Testis (tissue), 5 donors: ENCODE data around the gene TYK2. TPM values are rescaled to one million over a fixed set of nuclear protein-coding genes. Genes with fewer than 3 reads are reported as not detected.

Source experiments
- DNase-seq: peaks from one replicate; pipeline ENCODE4 v3.0.0-alpha.2; 2019
- H3K27ac ChIP-seq, 2 donors: fragments of 200-600 bp; sonication (generic); one replicate each; pipeline ENCODE4 v1.5.1; 2019
- H3K27me3 ChIP-seq: fragments of 200-600 bp; sonication (generic); one replicate; pipeline ENCODE4 v1.5.1; 2019
- H3K36me3 ChIP-seq: fragments of 200-600 bp; sonication (generic); one replicate; pipeline ENCODE4 v1.5.1; 2017; ENCODE audit warnings: low read depth; ENCODE audit errors: missing control alignments
- H3K4me1 ChIP-seq: fragments of 200-600 bp; sonication (generic); one replicate; pipeline ENCODE4 v1.5.1; 2019
- H3K4me3 ChIP-seq, 2 donors: fragments of 200-600 bp; sonication (generic); one replicate each; pipeline ENCODE4 v1.5.1; 2017 to 2019
- H3K9me3 ChIP-seq: fragments of 200-600 bp; sonication (generic); one replicate; pipeline ENCODE4 v1.5.1; 2017
- CTCF ChIP-seq, 3 experiments: fragments of 450-650 bp in 2 of 3; fragments of 200-600 bp in 1 of 3; sonication (generic) in 1 of 3; IDR thresholded peaks; one replicate each; pipeline ENCODE4 v1.5.1; 2016 to 2019; ENCODE audit warnings: antibody characterized with exemption in 3 of 3, mild to moderate bottlenecking in 2 of 3, moderate library complexity in 1 of 3
- POLR2A ChIP-seq: fragments of 450-650 bp; IDR thresholded peaks from one replicate; pipeline ENCODE4 v1.6.1; 2017; ENCODE audit warnings: antibody characterized with exemption, mild to moderate bottlenecking, moderate library complexity
- WGBS, 2 donors: methylation state at CpG; one replicate each; pipeline ENCODE4 v1.1.5; 2018; 5-methylcytosine and 5-hydroxymethylcytosine counted together
- intact Hi-C: fragments of 100-400 bp; cut with DNase I; formaldehyde crosslinking; loops from one replicate; pipeline ENCODE4 v1.15.1; 2023; ENCODE audit warnings: low total_unique reads
- long read RNA-seq, 2 donors: transcript quantifications; one replicate each; lab custom pipeline, GENCODE V29; 2026
- polyA plus RNA-seq: library from polyadenylated mRNA; stranded (reverse); fragments of 350-450 nt; fragmentation: Illumina TruSeq; extraction: RNeasy Lipid Tissue Mini Kit (QIAGEN cat#74804); gene quantifications from one replicate; pipeline ENCODE4 v1.2.3, GENCODE V29; 2014; ENCODE audit warnings: low read depth, low replicate concordance; ENCODE audit not compliant: insufficient read depth
- total RNA-seq, 2 donors: library from RNA; depleted of rRNA; stranded (reverse); fragments of >200 nt; gene quantifications; one replicate each; pipeline ENCODE4 v1.2.3, GENCODE V29; 2016

TYK2 gene
- 100 to 1,000 TPM; 112 to 113 TPM for total RNA-seq
- polyA plus RNA-seq, result 47.6 TPM
- long read RNA-seq, donor 1, full-length matches to known transcripts, result 24 of 24 reads
- long read RNA-seq, donor 1, partial matches to known transcripts, result 0 of 24 reads
- long read RNA-seq, donor 1, other reads (novel, unspliced or antisense), result 0 of 24 reads
- long read RNA-seq, donor 2, partial matches to known transcripts, result 0 of 4 reads
- long read RNA-seq, donor 2, other reads (novel, unspliced or antisense), result 0 of 4 reads

DNA sequence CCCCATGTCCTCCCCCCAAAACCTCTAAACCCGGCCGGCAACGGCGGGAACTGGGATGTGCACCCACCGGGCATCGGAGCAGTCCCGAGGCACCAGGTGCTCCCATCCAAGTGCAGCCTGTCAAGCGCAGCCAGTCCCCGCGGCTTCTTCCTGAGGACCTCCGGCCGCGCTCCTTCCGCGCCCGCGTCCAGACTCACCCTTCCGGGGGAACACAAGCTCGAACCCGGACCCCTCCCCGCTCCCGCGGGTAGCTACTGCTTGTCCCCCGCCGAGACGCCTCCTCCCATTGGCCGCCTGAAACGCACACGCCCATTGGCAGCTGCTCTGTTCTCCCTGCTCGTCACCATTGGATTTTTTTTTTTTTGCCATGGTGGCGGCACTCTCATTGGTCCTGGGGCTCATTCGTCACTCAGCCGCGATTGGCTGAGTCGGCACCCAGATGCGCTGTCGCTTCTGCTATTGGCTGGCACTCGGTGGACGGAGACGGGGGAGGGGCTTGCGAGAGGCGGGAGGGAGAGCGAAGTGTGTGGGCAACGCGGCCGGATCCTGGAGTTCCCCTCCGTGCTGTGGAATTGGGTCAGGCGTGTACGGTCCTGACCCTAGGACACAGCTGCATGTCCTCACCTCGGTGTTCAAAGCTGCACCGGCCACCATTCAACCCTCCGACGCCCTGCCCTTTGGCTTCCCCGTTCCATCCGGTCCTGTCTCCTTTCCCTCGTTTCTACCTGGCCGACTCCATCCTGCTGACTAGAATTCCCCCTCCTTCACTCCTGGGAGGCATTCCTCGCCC lies at the start of gene TYK2:
Gene TYK2, minus strand, starts transcription at position 260 of the 790 bp plus-strand sequence. CDS start 2,166 bp downstream, outside the sequence.
- no peaks in the 10 kb centered on the region for H3K27me3 ChIP-seq
- peaks cover 5% of the 10 kb centered on the region for H3K4me1 ChIP-seq
- TF ChIP-seq CTCF (IDR thresholded peaks at IDR 0.05) (peak in 1 of 3 experiments; percentile 4), POLR2A (no peak)
- peak within 1 kb of the TSS; percentile 73 to 79 for H3K27ac ChIP-seq
- H3K36me3 ChIP-seq, result no peaks in the 10 kb centered on the region
- no peaks in the 10 kb centered on the region for H3K9me3 ChIP-seq
- peak within 1 kb of the TSS; percentile 90 to 94 for H3K4me3 ChIP-seq
- DNase-seq, result peak; percentile 98
- intact Hi-C loops, result no loop called here
- 0% methylated on average over 57 to 58 of the region's 58 CpGs for WGBS, 2 donors

DNA sequence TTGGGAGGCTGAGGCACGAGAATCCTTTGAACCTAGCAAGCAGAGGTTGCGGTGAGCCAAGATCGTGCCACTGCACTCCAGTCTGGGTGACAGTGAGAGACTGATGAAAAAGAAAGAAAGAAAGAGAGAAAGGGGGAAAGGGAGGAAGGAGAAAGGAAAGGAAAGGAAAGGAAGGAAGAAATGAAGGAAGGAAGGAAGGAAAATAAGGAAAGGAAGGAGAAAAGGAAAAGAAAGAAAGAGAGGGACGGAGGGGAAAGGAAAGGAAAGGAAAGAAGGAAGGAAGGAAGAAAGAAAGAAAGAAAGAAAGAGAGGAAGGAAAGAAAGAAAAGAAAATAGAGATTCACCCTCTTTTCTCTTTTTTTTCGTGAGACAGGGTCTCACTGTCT lies 48.6 kb upstream of the TYK2 start:
- Histone ChIP-seq H3K9me3 (no peaks in the 10 kb centered on the region), H3K27me3 (no peaks in the 10 kb centered on the region), H3K4me3 (no peak overlapping the region), H3K4me1 (peaks cover 9% of the 10 kb centered on the region), H3K27ac (no peak overlapping the region), H3K36me3 (no peaks in the 10 kb centered on the region)
- no peak for DNase-seq
- no peak for TF ChIP-seq POLR2A
- no peak for TF ChIP-seq CTCF (IDR thresholded peaks at IDR 0.05)
- intact Hi-C loops, result no loop called here
- 74 to 78% methylated on average over 5 of the region's 5 CpGs for WGBS, 2 donors

- Histone ChIP-seq H3K4me1 (peaks cover 10% of the 10 kb centered on the region), H3K27ac (no peak overlapping the region), H3K9me3 (no peaks in the 10 kb centered on the region), H3K4me3 (no peak overlapping the region), H3K27me3 (no peaks in the 10 kb centered on the region), H3K36me3 (no peaks in the 10 kb centered on the region)
- WGBS, 2 donors, result 86 to 92% methylated on average over 6 of the region's 6 CpGs
- TF ChIP-seq POLR2A, result no peak
- no peak for TF ChIP-seq CTCF (IDR thresholded peaks at IDR 0.05)
- DNase-seq, result no peak
- intact Hi-C loops, result no loop called here
Measured at GRCh38 chr19:10427169-10427568, 46.8 kb upstream of the TYK2 start.

- peak overlapping the region; percentile 5 to 14 for H3K4me3 ChIP-seq
Measured at GRCh38 chr19:10424011-10424637, 43.8 kb upstream of the TYK2 start.

More at GRCh38 chr19:10424011-10424637, 43.8 kb upstream of the TYK2 start:
- intact Hi-C loops, result no loop called here
- peak; percentile 85 for DNase-seq
- no peak for TF ChIP-seq POLR2A
- peak; percentile 49 to 92 (median 74) for TF ChIP-seq CTCF (IDR thresholded peaks at IDR 0.05)
- Histone ChIP-seq H3K4me1 (peaks cover 10% of the 10 kb centered on the region), H3K36me3 (no peaks in the 10 kb centered on the region), H3K27me3 (no peaks in the 10 kb centered on the region), H3K9me3 (no peaks in the 10 kb centered on the region), H3K27ac (no peak overlapping the region)
- WGBS, 2 donors, result 3 to 9% methylated on average over 7 to 38 of the region's 38 CpGs
